SU-DHL-6 (cell line): ENCODE data around the gene FKBP5.

Source experiments
- CTCF ChIP-seq: fragments of 200-600 bp; sonication (generic); IDR thresholded peaks from one replicate; pipeline ENCODE4 v1.5.1; 2017; ENCODE audit warnings: antibody characterized with exemption, mild to moderate bottlenecking, low read length, moderate library complexity; ENCODE audit not compliant: insufficient read depth, poor library complexity, severe bottlenecking
- EZH2phosphoT487 ChIP-seq: fragments of 200-600 bp; sonication (generic), shearing (Covaris generic); conservative IDR thresholded peaks from 2 replicates; pipeline ENCODE4 v1.6.1; 2018; ENCODE audit warnings: mild to moderate bottlenecking, antibody characterized with exemption, low read length, moderate library complexity, mixed read lengths

- TF ChIP-seq CTCF, result no peak
- TF ChIP-seq EZH2phosphoT487, result no peak
These were observed 81.0 kb downstream of the FKBP5 start for GRCh38 chr6:35607517-35608233.
